ENCODE measurements around the gene FUT7.

The FUT7 gene

GRCh38 chr9:137070201-137070905 lies 38.5 kb upstream of the FUT7 start, which contains the start of gene SAPCD2:
TSS of gene SAPCD2 (minus strand) at chr9:137070557. CDS start at chr9:137070460, 97 bp downstream.
- no peak for TF ChIP-seq CTCF (IDR thresholded peaks at IDR 0.05; ENCODE audit: extremely low read depth, missing control alignments)
- DNase-seq (ENCODE audit: low spot score): peak; percentile 96

GRCh38 chr9:137069508-137070091 lies 37.7 kb upstream of the FUT7 start:
- TF ChIP-seq CTCF (IDR thresholded peaks at IDR 0.05; ENCODE audit: extremely low read depth, missing control alignments): no peak
- peak; percentile 41 for DNase-seq (ENCODE audit: low spot score)

- no peak for DNase-seq (ENCODE audit: low spot score)
- TF ChIP-seq CTCF (IDR thresholded peaks at IDR 0.05; ENCODE audit: extremely low read depth, missing control alignments): no peak
Measured at GRCh38 chr9:137068539-137069507, 36.9 kb upstream of the FUT7 start.

GRCh38 chr9:137067860-137068538 lies 36.1 kb upstream of the FUT7 start:
- peak; percentile 69 for TF ChIP-seq CTCF (IDR thresholded peaks at IDR 0.05; ENCODE audit: extremely low read depth, missing control alignments)
- DNase-seq (ENCODE audit: low spot score): peak; percentile 94

- DNase-seq (ENCODE audit: low spot score): no peak
- no peak for TF ChIP-seq CTCF (IDR thresholded peaks at IDR 0.05; ENCODE audit: extremely low read depth, missing control alignments)
Measured at GRCh38 chr9:137066096-137066861, 34.4 kb upstream of the FUT7 start.

GRCh38 chr9:137065336-137065967 lies 33.6 kb upstream of the FUT7 start:
- no peak for TF ChIP-seq CTCF (IDR thresholded peaks at IDR 0.05; ENCODE audit: extremely low read depth, missing control alignments)
- DNase-seq (ENCODE audit: low spot score): no peak

All from GM20000 (cell line).